Activated CD8-positive, alpha-beta memory T cell treated with anti-CD3 and anti-CD28 coated beads for 48 hours (primary cell): ENCODE results near the gene SFR1.
"Not testable (repeated sequence)": the region's sequence is repeated elsewhere in the genome, so short reads cannot be mapped to it uniquely, and the experiment has no call there.

Source experiments
- DNase-seq, 3 experiments: peaks; one replicate each; pipeline ENCODE4 v3.0.0-alpha.2; 2020; ENCODE audit warnings: low read depth in 2 of 3, low spot score in 2 of 3

Gene SFR1

DNA sequence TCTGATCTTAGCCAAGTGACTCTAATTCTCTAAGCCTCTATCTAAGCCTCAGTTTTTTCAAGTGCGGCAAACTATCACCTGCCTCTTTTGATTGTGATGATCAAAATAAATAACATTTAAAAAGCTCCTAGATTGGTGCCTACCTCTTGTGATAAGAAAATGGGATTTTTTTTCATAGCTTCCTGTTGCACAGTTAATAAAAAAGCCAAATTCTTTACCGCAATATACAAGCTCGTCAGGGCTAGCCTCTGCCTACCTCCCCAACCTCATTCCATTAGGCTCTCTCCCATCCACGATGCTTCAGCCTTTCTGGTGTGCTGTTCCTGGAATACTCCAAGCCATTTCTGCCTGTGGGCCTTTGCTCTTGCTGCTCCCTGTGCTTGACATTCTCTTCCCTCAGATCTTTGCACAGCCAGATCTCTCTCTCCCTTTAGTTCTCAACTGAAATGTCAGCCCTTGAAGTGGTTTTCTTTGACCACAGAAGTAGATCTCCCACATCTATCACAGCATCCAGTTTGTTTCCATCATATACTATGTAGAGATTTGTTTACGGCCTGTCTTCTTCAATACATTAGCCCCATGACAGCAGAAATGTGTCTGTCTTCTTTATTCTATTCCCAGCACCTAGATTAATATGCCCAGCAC lies 48.8 kb downstream of the SFR1 start:
- no peak for DNase-seq

GRCh38 chr10:104174136-104174535 lies 52.2 kb downstream of the SFR1 start:
- DNase-seq: not testable (repeated sequence)
